ENCODE data around the gene CA10. TPM values are rescaled to one million over a fixed set of nuclear protein-coding genes. Genes with fewer than 3 reads are reported as not detected.

Gene CA10
- total and polyA plus RNA-seq, 9 of the 15 experiments (the other 6 are each of a cell fraction or from before 2014, with no cell fraction given) = not detected

- TF ChIP-seq MGA (IDR thresholded peaks at IDR 0.05) (no peak), YY1 (IDR thresholded peaks at IDR 0.05; ENCODE audit: borderline replicate concordance in 1 of 3, control insufficient read depth in 1 of 3, extremely low read depth in 1 of 3, insufficient read depth in 3 of 3, insufficient read length in 1 of 3, insufficient replicate concordance in 2 of 3, low read depth in 1 of 3, low read length in 2 of 3) (no peak), ZNF165 (CRISPR knock-in tag; IDR thresholded peaks at IDR 0.05; ENCODE audit: borderline replicate concordance) (no peak)
Measured at GRCh38 chr17:51876986-51877385, 281.5 kb downstream of the CA10 start (continued).

All from K562 (cell line).